Measurements from ENCODE around the gene RALGAPA2. TPM values are rescaled to one million over a fixed set of nuclear protein-coding genes. Genes with fewer than 3 reads are reported as not detected.

Gene RALGAPA2
- total RNA-seq, 1 donor from 2014 or later, result 24.8 TPM

- no peak for DNase-seq (ENCODE audit: low read depth)
- no peaks in the 10 kb centered on the region for H3K36me3 ChIP-seq (ENCODE audit: control insufficient read depth, insufficient read depth, low read length)
- TF ChIP-seq, protein P1, sequence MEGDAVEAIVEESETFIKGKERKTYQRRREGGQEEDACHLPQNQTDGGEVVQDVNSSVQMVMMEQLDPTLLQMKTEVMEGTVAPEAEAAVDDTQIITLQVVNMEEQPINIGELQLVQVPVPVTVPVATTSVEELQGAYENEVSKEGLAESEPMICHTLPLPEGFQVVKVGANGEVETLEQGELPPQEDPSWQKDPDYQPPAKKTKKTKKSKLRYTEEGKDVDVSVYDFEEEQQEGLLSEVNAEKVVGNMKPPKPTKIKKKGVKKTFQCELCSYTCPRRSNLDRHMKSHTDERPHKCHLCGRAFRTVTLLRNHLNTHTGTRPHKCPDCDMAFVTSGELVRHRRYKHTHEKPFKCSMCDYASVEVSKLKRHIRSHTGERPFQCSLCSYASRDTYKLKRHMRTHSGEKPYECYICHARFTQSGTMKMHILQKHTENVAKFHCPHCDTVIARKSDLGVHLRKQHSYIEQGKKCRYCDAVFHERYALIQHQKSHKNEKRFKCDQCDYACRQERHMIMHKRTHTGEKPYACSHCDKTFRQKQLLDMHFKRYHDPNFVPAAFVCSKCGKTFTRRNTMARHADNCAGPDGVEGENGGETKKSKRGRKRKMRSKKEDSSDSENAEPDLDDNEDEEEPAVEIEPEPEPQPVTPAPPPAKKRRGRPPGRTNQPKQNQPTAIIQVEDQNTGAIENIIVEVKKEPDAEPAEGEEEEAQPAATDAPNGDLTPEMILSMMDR (IDR thresholded peaks at IDR 0.05; ENCODE audit: insufficient read depth, low read length, poor library complexity, severe bottlenecking), result no peak
- no peak overlapping the region for H3K4me3 ChIP-seq (ENCODE audit: low read depth, low read length)
- no peaks in the 10 kb centered on the region for H3K27me3 ChIP-seq (ENCODE audit: control insufficient read depth, insufficient read depth, low read length)
Measured at GRCh38 chr20:20637998-20638725, 74.3 kb downstream of the RALGAPA2 start.

DNA sequence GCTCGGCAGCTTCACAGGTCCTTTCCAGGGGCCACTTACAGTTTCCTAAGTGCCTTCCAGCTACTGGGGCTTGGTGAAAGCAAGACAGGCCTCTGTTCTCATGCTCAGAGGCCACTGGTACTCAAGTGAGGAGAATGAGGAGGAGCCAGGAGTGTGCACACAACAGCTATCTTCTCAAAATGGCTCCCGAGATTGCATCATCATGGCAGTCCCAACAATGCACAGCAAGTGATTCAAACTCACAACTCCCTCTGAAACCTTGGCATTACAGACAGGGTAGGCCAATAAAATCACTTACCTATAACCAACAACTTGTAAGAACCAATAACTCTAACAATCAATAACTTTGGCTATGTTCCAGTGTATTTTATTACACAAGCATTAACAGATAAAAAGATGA, 77.4 kb downstream of the RALGAPA2 start:
- H3K27me3 ChIP-seq (ENCODE audit: control insufficient read depth, insufficient read depth, low read length), result no peaks in the 10 kb centered on the region
- H3K4me3 ChIP-seq (ENCODE audit: low read depth, low read length), result no peak overlapping the region
- TF ChIP-seq, protein P1 (IDR thresholded peaks at IDR 0.05; ENCODE audit: insufficient read depth, low read length, poor library complexity, severe bottlenecking), result no peak
- H3K36me3 ChIP-seq (ENCODE audit: control insufficient read depth, insufficient read depth, low read length), result no peaks in the 10 kb centered on the region
- DNase-seq (ENCODE audit: low read depth), result no peak

DNA sequence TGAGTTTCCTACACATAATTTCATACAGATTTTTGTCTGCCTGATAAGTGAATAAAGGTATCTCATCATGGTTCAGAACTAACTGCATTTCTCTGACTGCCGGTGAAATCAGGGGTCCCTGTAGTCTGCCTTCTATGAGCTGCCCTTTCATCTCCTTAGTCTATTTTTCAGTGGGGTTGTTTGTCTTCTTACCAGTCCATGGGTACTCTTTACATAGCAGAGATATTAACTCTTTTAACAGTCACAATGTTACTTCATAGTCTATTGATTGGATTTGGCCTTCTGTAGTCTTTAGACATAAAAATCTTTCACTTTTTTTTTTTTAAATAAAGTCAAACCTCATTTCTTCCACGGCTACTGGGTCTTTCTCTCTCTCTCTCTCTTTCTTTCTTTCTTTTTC, 79.8 kb downstream of the RALGAPA2 start:
- no peak for DNase-seq (ENCODE audit: low read depth)
- Histone ChIP-seq H3K27me3 (ENCODE audit: control insufficient read depth, insufficient read depth, low read length) (no peaks in the 10 kb centered on the region), H3K36me3 (ENCODE audit: control insufficient read depth, insufficient read depth, low read length) (no peaks in the 10 kb centered on the region), H3K4me3 (ENCODE audit: low read depth, low read length) (no peak overlapping the region)
- TF ChIP-seq, protein P1 (IDR thresholded peaks at IDR 0.05; ENCODE audit: insufficient read depth, low read length, poor library complexity, severe bottlenecking), result no peak

GRCh38 chr20:20630551-20630950, 81.9 kb downstream of the RALGAPA2 start:
- Histone ChIP-seq H3K27me3 (ENCODE audit: control insufficient read depth, insufficient read depth, low read length) (no peaks in the 10 kb centered on the region), H3K36me3 (ENCODE audit: control insufficient read depth, insufficient read depth, low read length) (no peaks in the 10 kb centered on the region), H3K4me3 (ENCODE audit: low read depth, low read length) (no peak overlapping the region)
- DNase-seq (ENCODE audit: low read depth), result no peak
- TF ChIP-seq, protein P1 (IDR thresholded peaks at IDR 0.05; ENCODE audit: insufficient read depth, low read length, poor library complexity, severe bottlenecking), result no peak

DNA sequence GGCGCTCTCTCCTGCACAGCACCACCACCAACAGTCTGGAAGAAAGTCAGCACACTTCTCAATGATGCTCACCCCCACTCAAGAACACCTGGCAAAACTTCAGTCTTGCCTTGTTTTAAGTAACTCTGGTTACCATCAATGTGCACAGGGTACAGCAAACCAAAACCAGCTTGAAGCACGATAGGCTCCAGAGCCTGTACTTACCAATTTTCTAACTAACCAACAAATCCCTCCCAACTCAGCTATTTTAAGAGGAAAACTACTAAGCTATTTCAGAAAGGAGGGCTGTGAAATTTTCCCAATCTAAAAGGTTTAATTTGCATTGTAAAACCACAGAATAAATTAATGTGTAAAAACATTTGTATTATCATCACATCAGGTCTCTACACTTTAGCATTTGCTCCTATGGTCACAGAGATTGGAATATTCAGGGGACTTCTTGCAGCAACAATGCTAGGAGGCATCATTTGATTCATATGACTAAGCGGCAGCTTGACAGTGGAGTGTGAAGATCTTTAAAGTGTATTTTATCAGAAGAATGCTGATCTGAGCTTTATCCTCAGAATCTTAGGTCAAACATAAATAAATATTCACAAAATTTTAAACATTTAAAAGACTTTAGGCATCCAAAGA, 82.8 kb downstream of the RALGAPA2 start:
- TF ChIP-seq, protein P1 (IDR thresholded peaks at IDR 0.05; ENCODE audit: insufficient read depth, low read length, poor library complexity, severe bottlenecking), result no peak

More for the DNA sequence above, 82.8 kb downstream of the RALGAPA2 start:
- DNase-seq (ENCODE audit: low read depth), result no peak
- no peaks in the 10 kb centered on the region for H3K36me3 ChIP-seq (ENCODE audit: control insufficient read depth, insufficient read depth, low read length)
- no peak overlapping the region for H3K4me3 ChIP-seq (ENCODE audit: low read depth, low read length)
- H3K27me3 ChIP-seq (ENCODE audit: control insufficient read depth, insufficient read depth, low read length), result no peaks in the 10 kb centered on the region
